HG02938 (cell line): Measurements from ENCODE around the gene ODC1.

Source experiments
- ATAC-seq: cut with Tn5 transposase; IDR thresholded peaks from one replicate; pipeline ENCODE4 v1.9.1; 2021; ENCODE audit warnings: mild to moderate bottlenecking, moderate library complexity; ENCODE audit not compliant: unreplicated experiment

Gene ODC1

GRCh38 chr2:10417551-10418335 is 30.4 kb downstream of the ODC1 start:
- no peak for ATAC-seq

DNA sequence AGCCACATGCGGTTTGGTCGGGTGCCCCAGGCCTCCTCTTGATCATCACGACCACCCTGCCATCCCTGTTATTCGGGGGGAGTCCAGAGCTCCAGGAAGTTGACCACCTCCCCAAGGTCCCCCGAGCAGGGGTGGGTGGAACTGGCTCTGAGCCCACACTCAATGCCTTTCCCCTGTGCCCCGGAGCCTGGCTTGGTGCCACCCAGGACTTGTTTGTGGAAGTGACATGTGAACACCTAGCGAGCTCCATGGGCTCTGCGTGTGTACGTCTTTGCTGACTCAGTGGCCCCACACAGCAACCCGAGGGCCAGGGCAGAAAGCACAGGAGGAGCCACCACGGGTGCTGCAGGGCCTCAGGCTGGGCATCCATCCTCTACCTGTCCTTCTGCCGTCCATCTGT is 32.5 kb downstream of the ODC1 start:
- no peak for ATAC-seq

GRCh38 chr2:10415048-10415447 is 33.1 kb downstream of the ODC1 start:
- ATAC-seq = no peak

- ATAC-seq = no peak
These were observed 33.5 kb downstream of the ODC1 start for GRCh38 chr2:10414591-10414990.

DNA sequence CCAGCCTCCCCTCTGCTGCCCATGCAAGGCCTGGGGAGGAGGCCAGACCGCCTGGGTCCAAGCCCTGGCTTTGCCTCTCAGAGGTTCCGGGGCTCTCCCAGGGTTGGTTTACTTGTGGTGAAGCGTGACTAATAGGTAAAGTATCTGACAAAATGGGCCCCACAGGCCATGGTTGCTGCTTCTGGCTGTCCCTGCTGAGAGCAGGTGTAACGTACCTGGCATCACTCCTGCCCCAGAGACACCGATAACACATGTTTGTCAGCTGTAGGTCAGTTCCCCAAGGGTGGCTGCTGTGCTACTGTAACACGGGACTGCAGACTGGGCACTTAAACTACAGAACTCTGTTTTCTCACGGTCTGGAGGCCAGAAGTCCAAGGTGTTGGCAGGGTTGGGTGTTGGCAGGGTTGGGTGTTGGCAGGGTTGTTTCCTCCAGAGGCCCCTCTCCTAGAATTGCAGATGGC is 34.1 kb downstream of the ODC1 start:
- no peak for ATAC-seq

GRCh38 chr2:10413503-10413902 is 34.6 kb downstream of the ODC1 start:
- ATAC-seq = no peak

DNA sequence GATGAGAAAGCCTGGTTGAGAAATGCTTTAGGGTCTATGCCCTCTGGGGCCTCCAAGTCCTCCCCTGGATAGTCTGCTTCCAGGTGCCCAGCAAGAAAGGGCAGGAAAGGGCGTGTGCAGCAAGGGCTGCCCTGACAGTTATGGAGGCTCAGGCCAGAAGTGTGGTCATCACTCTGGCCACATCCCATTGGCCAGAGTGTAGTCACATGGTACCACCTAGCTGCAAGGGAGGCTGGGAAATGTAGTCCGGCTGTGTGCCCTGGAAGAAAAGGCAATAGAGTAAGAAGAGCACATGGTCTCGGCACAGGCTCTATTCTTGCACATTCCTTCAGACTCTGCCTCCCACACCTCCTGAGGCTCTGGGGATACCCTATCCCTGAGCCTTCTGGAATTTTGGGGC is 35.7 kb downstream of the ODC1 start:
- ATAC-seq = no peak

DNA sequence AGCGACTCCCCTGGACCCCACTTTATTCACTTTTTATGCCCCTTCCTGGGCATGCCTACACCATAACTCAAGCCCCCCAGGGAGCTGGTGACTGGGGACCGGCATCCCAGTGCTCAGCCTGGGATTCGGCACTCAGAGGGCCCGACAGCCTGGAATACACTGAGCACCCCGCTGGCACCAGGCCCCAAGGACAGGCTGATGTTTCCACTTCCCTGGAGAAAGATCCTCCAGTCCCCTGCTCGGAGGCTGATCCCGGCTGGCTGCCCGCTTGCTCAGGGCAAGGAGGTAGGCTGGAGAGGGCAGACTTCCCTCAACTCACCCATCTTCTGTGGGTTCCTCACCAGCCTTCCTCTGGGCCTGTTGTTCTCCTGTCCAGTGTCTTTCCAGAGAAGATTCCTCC is 36.6 kb downstream of the ODC1 start:
- ATAC-seq = no peak

DNA sequence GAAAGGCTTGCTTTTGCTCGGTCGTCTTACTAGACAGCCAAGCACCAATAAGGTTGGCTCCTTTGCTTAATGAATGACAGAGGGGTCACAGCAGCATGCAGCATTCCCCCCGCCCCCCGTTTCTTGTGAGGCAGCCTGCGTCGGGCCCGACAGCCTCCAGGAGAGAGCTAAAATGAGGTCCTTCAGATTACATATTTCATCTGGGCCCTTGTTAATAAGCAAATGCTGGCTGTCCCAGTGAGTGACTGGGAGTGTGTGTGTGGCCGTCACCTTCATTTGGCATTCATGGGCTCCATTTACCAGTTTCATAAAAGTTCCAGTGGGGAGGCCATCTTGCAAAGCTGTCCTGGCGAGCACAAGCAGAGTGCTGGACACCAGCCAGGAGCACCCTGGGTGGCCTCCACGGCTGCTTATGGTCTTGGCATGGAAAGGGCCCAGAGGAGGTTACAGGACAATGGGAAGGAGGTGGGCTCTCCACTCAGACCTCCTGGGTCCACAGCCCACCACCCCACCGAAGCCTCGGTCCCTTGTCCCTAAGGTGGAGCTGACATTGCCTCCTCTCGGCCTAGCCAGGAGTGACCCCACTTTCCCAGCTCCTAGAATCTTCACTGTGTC is 37.2 kb downstream of the ODC1 start:
- ATAC-seq = no peak

DNA sequence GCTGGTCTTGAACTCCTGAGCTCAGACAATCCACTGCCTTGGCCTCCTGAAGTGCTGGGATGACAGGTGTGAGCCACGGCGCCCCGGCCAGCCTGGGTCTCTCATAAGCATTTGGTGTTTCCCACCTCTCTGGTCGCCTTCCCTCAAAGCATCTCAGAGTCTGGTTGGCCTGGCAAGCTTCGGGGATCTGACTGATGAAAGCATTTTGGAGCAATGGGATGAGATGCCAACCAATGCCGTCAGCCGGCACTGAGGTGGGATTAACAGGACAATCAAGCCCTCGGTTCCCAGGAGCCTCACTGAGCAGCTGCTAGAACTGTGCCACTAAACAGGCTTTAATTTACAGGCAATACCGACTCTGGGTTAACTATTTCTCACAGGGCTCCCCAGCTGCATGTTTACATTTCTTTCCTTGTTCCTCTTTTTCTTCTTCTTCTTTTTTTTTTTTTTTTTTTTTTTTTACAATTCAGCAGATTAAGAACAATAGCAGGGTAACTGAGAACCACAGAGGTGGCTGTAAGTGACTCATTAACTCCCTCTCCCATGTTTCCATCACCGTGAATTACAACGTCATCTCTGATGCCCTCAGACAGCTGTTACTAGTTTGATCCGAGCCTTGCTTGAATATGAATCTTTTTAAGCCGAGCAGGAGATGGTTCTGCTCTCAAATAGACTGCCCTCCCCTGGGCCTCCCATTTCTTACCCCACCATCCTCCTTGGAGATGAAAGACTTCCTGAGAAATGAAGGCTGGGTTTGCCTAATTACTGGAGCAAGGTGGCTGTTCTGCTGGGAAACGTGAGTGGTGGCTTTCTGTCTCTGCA is 37.9 kb downstream of the ODC1 start:
- peak; percentile 55 for ATAC-seq

DNA sequence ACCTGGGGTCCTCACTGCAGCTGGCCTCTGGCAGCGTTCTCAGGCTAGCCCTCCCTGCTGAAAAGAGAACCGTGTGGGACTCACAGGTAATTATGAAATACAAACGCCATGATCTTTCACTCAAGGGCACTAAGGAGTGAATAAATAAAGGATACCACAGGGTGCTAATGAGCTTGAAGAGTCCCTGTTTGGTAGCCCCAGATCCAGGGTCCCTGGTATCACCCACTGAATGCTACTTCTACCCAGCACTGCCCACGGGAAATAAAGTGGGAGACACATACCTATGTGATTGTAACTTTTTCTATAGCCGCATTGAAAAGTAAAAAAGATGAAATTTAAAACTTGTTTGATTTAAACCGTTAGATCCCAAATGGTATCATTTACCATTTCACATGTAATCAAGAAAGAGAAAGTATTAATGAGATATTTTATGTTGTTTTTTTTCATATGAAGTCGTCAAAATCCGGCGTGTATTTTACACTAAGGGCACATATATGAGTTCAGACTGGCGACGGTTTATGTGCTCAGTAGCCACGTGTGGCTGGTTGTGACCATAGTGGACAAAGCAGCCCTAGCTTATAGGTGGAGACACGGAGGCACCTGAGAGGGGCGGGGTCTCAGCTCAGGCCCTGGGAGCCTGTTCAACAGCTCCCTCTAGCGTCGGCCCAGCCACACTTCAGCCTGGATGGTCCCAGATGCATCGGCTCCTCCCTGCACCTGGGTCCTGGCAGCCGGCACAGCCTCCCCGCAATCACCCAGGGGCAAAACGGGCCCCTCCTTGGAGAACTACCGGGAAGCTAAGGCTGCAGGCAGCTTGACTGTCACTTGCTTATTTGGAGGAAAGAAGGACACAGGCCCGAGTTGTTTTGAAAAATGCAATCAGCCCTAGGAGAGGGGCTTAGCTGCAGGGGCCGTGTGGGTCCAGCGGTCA is 39.2 kb downstream of the ODC1 start:
- ATAC-seq = peak; percentile 41

GRCh38 chr2:10407841-10408648 is 40.1 kb downstream of the ODC1 start:
- ATAC-seq = peak; percentile 53

DNA sequence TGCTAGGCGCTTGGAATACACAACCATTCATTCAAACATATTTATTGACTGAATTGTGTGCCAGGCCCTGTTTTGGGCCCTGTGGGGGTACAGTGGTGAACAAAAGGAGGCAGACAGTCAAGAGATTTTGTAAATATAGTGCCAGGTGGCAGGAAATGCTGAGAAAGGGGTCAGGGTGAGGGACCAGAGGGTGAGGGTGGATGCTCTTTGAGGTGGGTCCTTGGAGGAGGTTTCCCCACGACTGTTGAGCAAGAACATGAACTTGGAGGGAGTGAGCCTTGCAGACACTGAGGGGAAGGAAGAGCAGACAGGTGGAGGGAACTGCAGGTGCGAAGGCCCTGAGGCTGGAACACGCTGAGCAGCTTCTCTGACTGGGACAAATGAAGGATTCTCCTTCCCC is 40.7 kb downstream of the ODC1 start:
- no peak for ATAC-seq

- no peak for ATAC-seq
These were observed 41.5 kb downstream of the ODC1 start for GRCh38 chr2:10406491-10407188.

DNA sequence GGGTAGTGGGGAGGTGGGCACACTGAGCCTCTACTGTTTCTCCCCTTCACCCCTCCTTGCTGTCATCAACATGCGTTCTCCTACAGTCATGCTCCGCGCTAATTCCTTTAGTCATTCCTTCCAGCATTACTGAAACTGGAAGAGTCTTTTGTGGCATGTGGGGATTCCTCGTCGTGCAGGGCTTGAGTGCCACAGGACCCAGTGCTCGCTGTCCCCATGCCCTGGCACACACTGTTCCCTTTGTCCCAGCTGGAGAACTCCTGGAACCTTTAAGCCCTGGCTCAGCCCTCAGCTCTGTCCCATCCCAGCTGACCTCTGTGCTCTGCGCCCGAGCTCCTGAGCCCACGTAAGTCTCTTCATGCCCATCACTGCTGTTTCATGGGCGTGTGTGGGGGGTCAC is 42.1 kb downstream of the ODC1 start:
- ATAC-seq = no peak

DNA sequence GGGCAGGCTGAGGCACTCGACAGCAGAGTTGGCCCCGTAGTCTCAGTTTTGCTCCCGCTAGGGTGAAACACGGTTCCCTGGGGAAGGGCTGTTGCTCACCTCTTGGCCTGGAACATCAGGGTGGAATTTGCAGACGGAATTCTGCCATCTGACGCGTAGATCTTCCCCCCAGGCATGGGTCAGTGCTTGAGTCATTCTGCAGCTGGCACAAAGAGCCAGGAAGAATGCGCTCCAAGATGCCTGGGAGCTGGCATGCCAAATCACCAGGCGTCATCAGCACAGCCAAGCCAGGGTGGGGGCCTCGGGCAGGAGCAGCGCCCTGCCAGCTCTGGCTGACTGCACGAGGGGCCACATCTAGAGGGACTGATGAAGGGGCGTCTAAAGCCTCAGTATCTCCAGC is 42.7 kb downstream of the ODC1 start:
- ATAC-seq = no peak

- no peak for ATAC-seq
These were observed 43.6 kb downstream of the ODC1 start for GRCh38 chr2:10404324-10405143.

GRCh38 chr2:10402653-10403215 is 45.4 kb downstream of the ODC1 start:
- no peak for ATAC-seq
